Measurements from ENCODE around the gene PRIMA1.

Gene PRIMA1

GRCh38 chr14:93701562-93701961 lies 86.7 kb downstream of the PRIMA1 start:
- DNase-seq, result no peak
- in situ Hi-C loops (cut with MboI; ENCODE audit: low pct_unique_long_range_greater_than_20kb, low sequenced_read_pairs), result no loop called here

DNA sequence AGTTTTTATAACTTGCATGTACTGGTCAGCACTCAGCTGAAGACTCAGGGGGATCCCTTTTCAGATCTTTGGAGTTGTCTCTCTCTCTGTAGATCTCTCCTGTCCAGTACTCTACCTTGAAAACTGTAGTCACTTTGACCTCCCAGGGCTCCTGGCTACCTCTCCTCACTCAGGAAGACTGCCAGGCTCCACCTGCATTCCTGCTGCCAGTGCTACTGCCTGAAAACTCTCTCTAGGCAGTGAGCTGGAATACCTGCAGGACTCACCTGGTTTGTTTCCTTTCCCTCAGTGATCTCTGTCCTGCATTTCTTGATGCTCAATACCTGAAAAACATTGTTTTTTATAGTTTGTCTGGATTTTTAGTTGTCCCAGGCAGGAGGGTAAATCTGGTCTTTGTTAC lies 87.4 kb downstream of the PRIMA1 start:
- DNase-seq, result no peak
- in situ Hi-C loops (cut with MboI; ENCODE audit: low pct_unique_long_range_greater_than_20kb, low sequenced_read_pairs), result no loop called here

DNA sequence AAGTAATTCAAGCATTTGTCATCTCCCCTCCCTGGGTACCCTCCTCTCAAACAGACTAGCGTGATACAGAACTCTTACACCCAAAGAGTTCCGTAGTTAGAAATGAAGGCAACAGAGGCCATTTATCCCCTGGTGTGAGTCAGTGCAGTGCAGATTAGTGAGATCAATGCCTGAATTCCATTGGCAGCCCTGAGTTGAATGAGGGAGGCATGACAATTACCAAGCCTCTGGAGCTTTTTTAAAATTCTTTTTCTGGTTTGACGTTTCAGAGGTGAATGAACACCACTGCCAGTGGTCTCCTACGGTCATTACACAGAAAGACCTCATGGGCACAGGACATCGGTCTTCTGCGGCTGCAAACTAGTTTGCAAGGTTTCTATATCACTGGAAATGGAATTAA lies 94.4 kb downstream of the PRIMA1 start:
- DNase-seq, result no peak
- in situ Hi-C loops (cut with MboI; ENCODE audit: low pct_unique_long_range_greater_than_20kb, low sequenced_read_pairs), result no loop called here

DNA sequence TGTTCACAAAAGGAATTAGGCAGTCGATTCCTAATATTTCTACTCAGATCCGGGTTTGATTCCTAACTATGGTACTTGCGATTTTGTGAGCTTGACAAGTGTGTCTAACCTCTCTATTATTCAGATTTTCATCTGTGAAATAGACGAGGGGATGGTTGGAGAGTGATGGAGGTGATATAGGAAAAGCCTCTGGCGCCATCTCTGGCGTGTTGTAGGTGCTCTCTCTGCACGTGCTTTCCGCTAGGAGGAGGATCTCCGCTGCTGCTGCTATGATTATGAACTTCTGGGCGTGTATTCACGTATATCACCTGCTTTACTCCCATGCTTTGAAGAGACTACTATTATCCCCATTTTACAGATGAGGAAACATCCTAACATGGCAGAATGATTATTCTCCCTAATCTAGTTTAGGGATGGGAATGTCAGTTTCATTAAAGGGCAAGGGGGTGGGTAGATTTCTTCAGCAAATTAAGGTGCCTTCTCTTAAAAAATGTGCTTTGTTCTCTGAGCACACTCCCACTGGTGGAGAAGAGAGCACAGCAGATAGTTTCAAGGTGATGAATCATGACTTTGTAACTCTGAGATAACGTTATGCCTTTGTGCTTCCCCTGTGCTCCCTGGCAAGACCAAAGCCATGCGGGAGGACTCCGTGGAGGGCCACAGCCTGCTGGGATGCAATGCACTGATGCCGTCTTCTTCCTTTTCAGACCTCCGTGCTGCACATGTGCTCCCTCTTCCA lies 97.1 kb downstream of the PRIMA1 start:
- no peak for DNase-seq

DNA sequence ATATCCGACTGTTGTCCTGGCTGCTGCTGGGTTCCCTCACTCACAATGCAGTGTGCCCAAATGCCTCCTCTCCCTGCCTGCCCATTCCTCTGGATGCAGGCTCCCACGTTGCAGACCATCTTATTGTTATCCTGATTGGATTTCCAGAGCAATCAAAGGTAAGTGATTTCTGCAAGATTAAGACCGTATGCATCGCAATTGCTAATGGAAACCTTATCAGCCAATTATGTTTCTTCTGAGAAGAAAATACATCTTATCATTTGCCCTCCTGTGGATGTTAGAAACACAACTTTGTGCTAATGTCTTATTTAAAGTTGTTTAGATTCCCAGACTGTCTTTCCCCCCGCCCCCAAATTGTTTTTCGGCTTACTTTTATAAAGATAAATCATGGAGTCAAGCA lies 98.1 kb downstream of the PRIMA1 start:
- DNase-seq, result no peak
- in situ Hi-C loops (cut with MboI; ENCODE audit: low pct_unique_long_range_greater_than_20kb, low sequenced_read_pairs), result no loop called here

More for the DNA sequence above, 97.1 kb downstream of the PRIMA1 start:
- in situ Hi-C loops (cut with MboI; ENCODE audit: low pct_unique_long_range_greater_than_20kb, low sequenced_read_pairs), result no loop called here

- in situ Hi-C loops (cut with MboI; ENCODE audit: low pct_unique_long_range_greater_than_20kb, low sequenced_read_pairs), result no loop called here
- DNase-seq, result no peak
Measured at GRCh38 chr14:93688820-93689219, 99.5 kb downstream of the PRIMA1 start.

GRCh38 chr14:93688239-93688666 lies 100.0 kb downstream of the PRIMA1 start:
- no peak for DNase-seq
- in situ Hi-C loops (cut with MboI; ENCODE audit: low pct_unique_long_range_greater_than_20kb, low sequenced_read_pairs), result no loop called here

- in situ Hi-C loops (cut with MboI; ENCODE audit: low pct_unique_long_range_greater_than_20kb, low sequenced_read_pairs), result no loop called here
- DNase-seq, result no peak
Measured at GRCh38 chr14:93686268-93686667, 102.0 kb downstream of the PRIMA1 start.

GRCh38 chr14:93685121-93685895 lies 103.0 kb downstream of the PRIMA1 start:
- no peak for DNase-seq

DNA sequence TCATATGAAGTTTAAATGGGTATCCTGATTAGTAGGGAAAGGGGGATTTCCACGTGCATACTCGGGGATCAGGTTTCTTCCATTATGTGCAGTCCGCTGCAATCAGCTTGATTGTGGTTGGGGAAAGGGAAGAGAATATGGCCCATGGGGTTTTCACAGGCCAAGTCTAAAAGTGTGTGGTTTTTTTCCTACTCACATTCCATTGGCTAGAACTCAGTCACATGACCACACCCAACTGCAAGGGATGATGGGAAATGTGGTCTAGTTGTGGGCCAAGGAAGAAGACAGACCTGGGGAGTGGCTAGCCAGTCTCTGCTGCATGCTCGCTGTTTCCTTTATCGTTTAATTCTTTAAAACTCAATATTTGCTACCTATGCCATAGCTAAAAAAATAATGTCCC lies 105.1 kb downstream of the PRIMA1 start:
- DNase-seq, result peak; percentile 61
- in situ Hi-C loops (cut with MboI; ENCODE audit: low pct_unique_long_range_greater_than_20kb, low sequenced_read_pairs), result no loop called here

More at GRCh38 chr14:93685121-93685895, 103.0 kb downstream of the PRIMA1 start:
- in situ Hi-C loops (cut with MboI; ENCODE audit: low pct_unique_long_range_greater_than_20kb, low sequenced_read_pairs), result no loop called here

DNA sequence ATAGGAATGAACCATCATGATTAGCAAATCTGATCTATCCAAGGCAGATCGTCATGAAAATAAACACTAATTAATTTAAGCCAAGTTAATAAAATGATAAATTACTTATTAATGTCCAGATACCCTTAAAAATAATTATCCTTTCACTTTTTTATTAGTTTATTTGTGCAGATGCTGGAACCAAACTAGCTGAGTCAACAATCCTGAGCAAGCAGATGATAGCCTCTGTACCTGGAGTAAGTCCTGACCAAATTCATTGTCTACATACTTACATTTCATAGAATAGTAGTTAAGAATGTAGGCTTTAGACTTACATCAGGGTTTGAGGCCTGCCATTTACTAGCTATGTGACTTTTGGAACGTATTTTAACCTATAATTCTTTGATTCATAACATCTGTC lies 105.8 kb downstream of the PRIMA1 start:
- no peak for DNase-seq
- in situ Hi-C loops (cut with MboI; ENCODE audit: low pct_unique_long_range_greater_than_20kb, low sequenced_read_pairs), result no loop called here

GRCh38 chr14:93676416-93676958 lies 111.8 kb downstream of the PRIMA1 start:
- in situ Hi-C loops (cut with MboI; ENCODE audit: low pct_unique_long_range_greater_than_20kb, low sequenced_read_pairs), result no loop called here
- peak; percentile 2 for DNase-seq

DNA sequence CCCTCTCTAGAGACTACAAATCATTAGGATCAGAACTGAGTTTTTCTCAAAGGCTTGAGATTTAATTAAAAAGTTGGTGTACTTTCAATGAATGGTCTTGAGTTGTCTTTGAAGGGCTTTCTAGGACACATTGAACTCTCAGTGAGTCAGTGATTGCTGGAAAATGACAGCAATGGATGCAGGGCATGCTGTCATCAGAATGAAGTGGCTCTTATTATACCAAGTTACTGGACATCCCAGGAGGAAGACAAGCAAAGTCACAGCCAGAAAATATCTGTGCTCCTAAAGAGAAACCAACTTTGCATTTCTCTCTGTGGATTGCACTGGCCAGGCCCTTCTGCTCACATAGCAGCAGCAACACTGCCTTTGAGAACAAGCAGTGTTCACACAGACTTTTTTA lies 112.6 kb downstream of the PRIMA1 start:
- in situ Hi-C loops (cut with MboI; ENCODE audit: low pct_unique_long_range_greater_than_20kb, low sequenced_read_pairs), result no loop called here

GRCh38 chr14:93674343-93674742 lies 113.9 kb downstream of the PRIMA1 start:
- no peak for DNase-seq
- in situ Hi-C loops (cut with MboI; ENCODE audit: low pct_unique_long_range_greater_than_20kb, low sequenced_read_pairs), result no loop called here

More for the DNA sequence above, 112.6 kb downstream of the PRIMA1 start:
- DNase-seq, result no peak

GRCh38 chr14:93669632-93670031 lies 118.7 kb downstream of the PRIMA1 start:
- no peak for DNase-seq
- in situ Hi-C loops (cut with MboI; ENCODE audit: low pct_unique_long_range_greater_than_20kb, low sequenced_read_pairs), result no loop called here
